A549 (cell line): ENCODE data around the gene ZNF578. TPM values are rescaled to one million over a fixed set of nuclear protein-coding genes. Genes with fewer than 3 reads are reported as not detected.
"Not testable (repeated sequence)": the region's sequence is repeated elsewhere in the genome, so short reads cannot be mapped to it uniquely, and the experiment has no call there.

Experiments used
- ATAC-seq, 2 experiments: fragments of 200-7000 bp in 1 of 2; fragments of >200 bp in 1 of 2; cut with Nextera tagmentation in 1 of 2; cut with Tn5 transposase in 1 of 2; 3 replicates each; pipeline versions ENCODE4 v1.8.0 to v1.9.1; 2018 to 2020; ENCODE audit warnings: mild to moderate bottlenecking in 1 of 2, moderate library complexity in 1 of 2
- CTCF ChIA-PET: fragments of 300-600 bp; sonication (Branson Sonifier 250); formaldehyde crosslinking; extraction: SDS; loops from one replicate; lab custom pipeline; 2021; ENCODE audit warnings: antibody characterized with exemption, inconsistent platforms; lab: Yijun Ruan, JAX
- POLR2A ChIA-PET: fragments of 350-600 bp; formaldehyde crosslinking; extraction: SDS; loops from one replicate; lab custom pipeline; 2021; ENCODE audit warnings: antibody characterized with exemption, inconsistent platforms; lab: Yijun Ruan, JAX
- DNase-seq, 2 experiments: peaks; one replicate each; pipeline versions ENCODE4 v3.0.0 to v3.0.0-alpha.2; 2011 to 2016; ENCODE audit warnings: low read depth in 1 of 2, low spot score in 1 of 2
- FAIRE-seq: peaks from 2 replicates; lab custom pipeline; 2011; peaks lifted over from hg19 to GRCh38; lab: Jason Lieb, UNC
- H3K27ac ChIP-seq, 2 experiments: fragments of >200 bp; sonication (Bioruptor Twin); formaldehyde crosslinking; 3 replicates each; pipeline ENCODE4 v1.5.1; 2016 to 2017
- H3K4me1 ChIP-seq: fragments of >200 bp; sonication (Bioruptor Twin); formaldehyde crosslinking; 3 replicates; pipeline ENCODE4 v1.6.1; 2016
- H3K4me2 ChIP-seq: fragments of >200 bp; sonication (Bioruptor Twin); formaldehyde crosslinking; 3 replicates; pipeline ENCODE4 v1.6.1; 2016
- H3K4me3 ChIP-seq: fragments of >200 bp; sonication (Bioruptor Twin); formaldehyde crosslinking; 3 replicates; pipeline ENCODE4 v1.5.1; 2016
- H3K9me3 ChIP-seq: fragments of >200 bp; sonication (Bioruptor Twin); formaldehyde crosslinking; 3 replicates; pipeline ENCODE4 v1.6.1; 2016
- CBX8 ChIP-seq: fragments of 200-600 bp; sonication (generic); IDR thresholded peaks from 2 replicates; pipeline ENCODE4 v1.6.1; 2016
- CHD2 ChIP-seq: fragments of 150-350 bp; IDR thresholded peaks from 2 replicates; pipeline ENCODE4 v1.6.1; 2014; ENCODE audit warnings: low read length; ENCODE audit not compliant: partially characterized antibody
- CHD4 ChIP-seq: fragments of 200-600 bp; sonication (generic); IDR thresholded peaks from 2 replicates; pipeline ENCODE4 v1.6.1; 2016; ENCODE audit warnings: antibody characterized with exemption, mild to moderate bottlenecking, borderline replicate concordance
- EHF ChIP-seq: fragments of 250-450 bp; sonication (Bioruptor Pico); IDR thresholded peaks from 2 replicates; pipeline ENCODE4 v1.5.0; 2020; ENCODE audit warnings: mild to moderate bottlenecking
- ESRRA ChIP-seq: fragments of 150-350 bp; IDR thresholded peaks from 2 replicates; pipeline ENCODE4 v1.6.1; 2014; ENCODE audit warnings: mild to moderate bottlenecking, low read length, borderline replicate concordance
- FOXS1 ChIP-seq: fragments of 250-450 bp; sonication (Bioruptor Pico); IDR thresholded peaks from 2 replicates; pipeline ENCODE4 v1.5.0; 2020; ENCODE audit warnings: mild to moderate bottlenecking, moderate library complexity
- KDM1A ChIP-seq: fragments of 200-600 bp; sonication (generic); IDR thresholded peaks from 2 replicates; pipeline ENCODE4 v1.6.1; 2016; ENCODE audit warnings: low read depth, mild to moderate bottlenecking
- NPAS2 ChIP-seq: fragments of 250-450 bp; sonication (Bioruptor Pico); IDR thresholded peaks from 2 replicates; pipeline ENCODE4 v1.8.0; 2022; ENCODE audit warnings: mild to moderate bottlenecking, moderate library complexity, borderline replicate concordance
- RARB ChIP-seq: fragments of 250-450 bp; sonication (Bioruptor Pico); IDR thresholded peaks from 2 replicates; pipeline ENCODE4 v1.8.0; 2021; ENCODE audit warnings: mild to moderate bottlenecking, moderate library complexity
- RFX5 ChIP-seq: fragments of 450-650 bp; IDR thresholded peaks from 2 replicates; pipeline ENCODE4 v1.7.1; 2014; ENCODE audit warnings: antibody characterized with exemption, mild to moderate bottlenecking, moderate library complexity
- SREBF2 ChIP-seq: fragments of 450-650 bp; IDR thresholded peaks from 2 replicates; pipeline ENCODE4 v1.6.1; 2014; ENCODE audit warnings: mild to moderate bottlenecking, moderate library complexity
- ZNF302 ChIP-seq: fragments of 250-450 bp; sonication (Bioruptor Pico); IDR thresholded peaks from 2 replicates; pipeline ENCODE4 v1.9.0; 2021; ENCODE audit warnings: inconsistent platforms, mild to moderate bottlenecking, moderate library complexity
- WGBS: methylation state at CpG from one replicate; pipeline ENCODE4 v1.1.6; 2017; ENCODE audit errors: missing lambda C conversion rate; 5-methylcytosine and 5-hydroxymethylcytosine counted together
- polyA plus RNA-seq, 4 experiments: library from polyadenylated mRNA; depleted of rRNA in 3 of 4; stranded (reverse); fragments of >200 nt; fragmentation: RNase III in 1 of 4; extraction: RNeasy Plus Mini Kit Qiagen cat#74134 plus additional on column Dnase treatment in 1 of 4; gene quantifications; 2 replicates in 3 of 4; 3 replicates in 1 of 4; pipeline ENCODE4 v1.2.3, GENCODE V29; 2011 to 2017
- TF ChIP-seq, protein P1 (sequence below): fragments of 450-650 bp; IDR thresholded peaks from 2 replicates; pipeline ENCODE4 v1.6.1; 2014; ENCODE audit warnings: antibody characterized with exemption
- TF ChIP-seq, protein P2 (sequence below): fragments of >200 bp; sonication (Bioruptor Twin); formaldehyde crosslinking; IDR thresholded peaks from 3 replicates; pipeline ENCODE4 v1.6.1; 2016

Gene ZNF578
- polyA plus RNA-seq, 2 of the 4 experiments (the other 2 are of a cell fraction) = not detected

DNA sequence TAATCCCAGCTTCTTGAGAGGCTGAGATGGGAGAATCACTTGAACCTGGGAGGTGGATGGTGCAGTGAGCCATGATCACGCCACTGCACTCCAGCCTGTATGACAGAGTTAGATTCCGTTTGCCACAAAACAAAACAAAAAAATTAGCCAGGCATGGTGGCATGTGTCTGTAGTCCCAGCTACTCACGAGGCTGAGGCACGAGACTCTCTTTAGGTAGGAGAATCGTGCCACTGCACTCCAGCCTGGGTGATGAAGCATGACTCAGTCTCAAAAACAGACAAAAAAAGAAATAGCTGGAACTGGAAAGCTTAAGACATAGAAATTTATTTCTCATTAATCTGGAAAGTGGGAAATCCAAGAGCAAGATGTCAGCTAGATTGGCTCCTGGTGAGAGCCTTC is 53.9 kb downstream of the ZNF578 start:
- POLR2A ChIA-PET = no interaction called here
- DNase-seq = no peak
- FAIRE-seq = no peak

DNA sequence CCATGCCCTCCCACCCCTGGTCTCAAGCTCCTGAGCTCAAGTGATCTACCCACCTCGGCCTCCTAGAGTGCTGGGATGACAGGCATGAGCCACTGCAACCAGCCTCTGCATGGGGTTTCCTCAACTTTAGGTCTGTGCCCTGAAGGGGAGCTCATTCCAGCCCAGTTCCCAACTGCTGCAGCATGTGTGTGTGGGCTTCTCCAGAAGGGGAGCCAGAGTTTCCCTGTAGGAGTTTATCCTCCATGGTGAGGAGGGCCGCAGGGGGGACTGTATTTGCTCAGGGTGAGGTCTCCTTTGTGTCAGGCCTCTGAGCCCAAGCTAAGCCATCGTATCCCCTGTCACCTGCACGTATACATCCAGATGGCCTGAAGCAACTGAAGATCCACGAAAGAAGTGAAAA is 62.8 kb downstream of the ZNF578 start:
- POLR2A ChIA-PET = no interaction called here
- H3K4me3 ChIP-seq = no peak overlapping the region

More for the DNA sequence above, 53.9 kb downstream of the ZNF578 start:
- no peak for ATAC-seq
- H3K9me3 ChIP-seq = peaks cover 61% of the 10 kb centered on the region
- H3K27ac ChIP-seq = no peak overlapping the region
- H3K4me2 ChIP-seq = no peak overlapping the region
- H3K4me3 ChIP-seq = no peak overlapping the region
- WGBS = under 1% methylated on average over 5 of the region's 5 CpGs
- TF ChIP-seq CHD2 = no peak
- TF ChIP-seq CBX8 = no peak
- H3K4me1 ChIP-seq = no peaks in the 10 kb centered on the region
- CTCF ChIA-PET = interaction anchor here (0.6 kb wide), 1 partner anchor 665 kb away, joined by 5 read pairs; no protein-coding TSS in a partner anchor

DNA sequence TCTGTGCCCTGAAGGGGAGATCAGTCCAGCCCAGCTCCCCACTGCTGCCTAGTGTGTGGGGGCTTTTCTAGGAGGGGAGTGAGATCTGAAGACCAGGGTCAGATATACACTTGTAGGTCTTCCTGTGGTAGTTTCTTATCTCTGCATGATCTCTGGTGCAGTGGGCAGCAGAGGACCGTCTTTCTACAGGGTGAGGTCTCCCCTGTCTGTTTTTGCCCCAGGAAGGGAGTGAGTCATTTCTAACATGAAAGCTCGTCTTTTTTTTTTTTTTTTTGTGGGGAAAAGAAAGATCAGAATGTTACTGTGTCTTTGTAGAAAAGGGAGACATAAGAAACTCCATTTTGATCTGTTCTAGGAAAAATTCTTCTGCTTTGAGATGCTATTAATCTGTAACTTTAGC is 65.3 kb downstream of the ZNF578 start:
- Histone ChIP-seq H3K4me2 (no peak overlapping the region), H3K27ac (no peak overlapping the region), H3K4me3 (no peak overlapping the region), H3K4me1 (no peaks in the 10 kb centered on the region), H3K9me3 (peaks cover 64% of the 10 kb centered on the region)
- ATAC-seq = no peak
- no peak for FAIRE-seq
- ChIA-PET CTCF (interaction anchor here (0.6 kb wide), 1 partner anchor 36 kb away, joined by 3 read pairs; no protein-coding TSS in a partner anchor), POLR2A (no interaction called here)
- TF ChIP-seq, protein P1, sequence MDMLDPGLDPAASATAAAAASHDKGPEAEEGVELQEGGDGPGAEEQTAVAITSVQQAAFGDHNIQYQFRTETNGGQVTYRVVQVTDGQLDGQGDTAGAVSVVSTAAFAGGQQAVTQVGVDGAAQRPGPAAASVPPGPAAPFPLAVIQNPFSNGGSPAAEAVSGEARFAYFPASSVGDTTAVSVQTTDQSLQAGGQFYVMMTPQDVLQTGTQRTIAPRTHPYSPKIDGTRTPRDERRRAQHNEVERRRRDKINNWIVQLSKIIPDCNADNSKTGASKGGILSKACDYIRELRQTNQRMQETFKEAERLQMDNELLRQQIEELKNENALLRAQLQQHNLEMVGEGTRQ = no peak
- no peak for TF ChIP-seq NPAS2 (CRISPR knock-in tag)
- no peak for TF ChIP-seq KDM1A
- 0% methylated on average over 2 of the region's 2 CpGs for WGBS
- no peak for DNase-seq

More for the DNA sequence above, 62.8 kb downstream of the ZNF578 start:
- peaks cover 57% of the 10 kb centered on the region for H3K9me3 ChIP-seq
- no peak for DNase-seq
- no peak for ATAC-seq
- CTCF ChIA-PET = no interaction called here
- no peaks in the 10 kb centered on the region for H3K4me1 ChIP-seq
- 3% methylated on average over 4 of the region's 5 CpGs for WGBS
- no peak overlapping the region for H3K27ac ChIP-seq
- FAIRE-seq = no peak
- no peak overlapping the region for H3K4me2 ChIP-seq
- TF ChIP-seq, protein P2, sequence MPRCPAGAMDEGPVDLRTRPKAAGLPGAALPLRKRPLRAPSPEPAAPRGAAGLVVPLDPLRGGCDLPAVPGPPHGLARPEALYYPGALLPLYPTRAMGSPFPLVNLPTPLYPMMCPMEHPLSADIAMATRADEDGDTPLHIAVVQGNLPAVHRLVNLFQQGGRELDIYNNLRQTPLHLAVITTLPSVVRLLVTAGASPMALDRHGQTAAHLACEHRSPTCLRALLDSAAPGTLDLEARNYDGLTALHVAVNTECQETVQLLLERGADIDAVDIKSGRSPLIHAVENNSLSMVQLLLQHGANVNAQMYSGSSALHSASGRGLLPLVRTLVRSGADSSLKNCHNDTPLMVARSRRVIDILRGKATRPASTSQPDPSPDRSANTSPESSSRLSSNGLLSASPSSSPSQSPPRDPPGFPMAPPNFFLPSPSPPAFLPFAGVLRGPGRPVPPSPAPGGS = no peak
- TF ChIP-seq CHD4 = no peak
- TF ChIP-seq FOXS1 (CRISPR knock-in tag) = no peak
- no peak for TF ChIP-seq ESRRA
- TF ChIP-seq, all 56 proteins: peak for 0

DNA sequence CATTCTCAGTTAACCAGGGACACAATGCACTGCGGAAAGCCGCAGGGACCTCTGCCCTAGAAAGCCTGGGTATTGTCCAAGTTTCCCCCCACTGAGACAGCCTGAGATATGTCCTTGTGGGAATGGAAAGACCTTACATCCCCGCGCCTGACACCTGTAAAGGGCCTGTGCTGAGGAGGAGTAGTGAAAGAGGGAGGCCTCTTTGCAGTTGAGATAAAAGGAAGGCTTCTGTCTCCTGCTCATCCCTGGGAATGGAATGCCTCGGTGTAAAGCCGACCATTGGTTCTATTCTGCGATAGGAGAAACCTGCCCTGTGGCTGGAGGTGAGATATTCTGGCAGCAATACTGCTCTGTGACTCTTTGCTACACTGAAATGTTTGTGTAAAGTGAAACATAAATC is 65.8 kb downstream of the ZNF578 start:
- 46% methylated on average over 7 of the region's 7 CpGs for WGBS
- ATAC-seq, CTCF ChIA-PET, POLR2A ChIA-PET, H3K4me2 ChIP-seq, H3K4me3 ChIP-seq, DNase-seq, H3K27ac ChIP-seq, H3K4me1 ChIP-seq, FAIRE-seq: not testable (repeated sequence)
- peaks cover 65% of the 10 kb centered on the region for H3K9me3 ChIP-seq

DNA sequence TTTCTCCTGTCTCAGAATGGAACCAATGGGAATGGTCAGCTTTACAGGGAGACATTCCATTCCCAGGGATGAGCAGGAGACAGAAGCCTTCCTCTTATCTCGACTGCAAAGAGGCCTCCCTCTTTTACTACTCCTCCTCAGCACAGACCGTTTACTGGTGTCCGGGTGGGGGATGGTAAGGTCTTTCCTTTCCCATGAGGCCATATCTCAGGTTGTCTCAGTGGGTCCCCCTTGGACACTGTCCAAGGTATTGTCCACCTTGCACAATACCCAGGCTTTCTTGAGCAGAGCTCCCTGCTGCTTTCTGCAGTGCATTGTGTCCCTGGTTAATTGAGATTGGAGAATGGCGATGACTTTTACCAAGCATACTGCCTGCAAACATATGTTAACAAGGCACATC is 66.7 kb downstream of the ZNF578 start:
- no peak overlapping the region for H3K4me3 ChIP-seq
- no peak for ATAC-seq
- H3K27ac ChIP-seq = no peak overlapping the region
- POLR2A ChIA-PET = no interaction called here
- WGBS = 10% methylated on average over 4 of the region's 4 CpGs
- no peak for FAIRE-seq
- CTCF ChIA-PET = interaction anchor here (0.6 kb wide), 1 partner anchor 10 kb away, joined by 3 read pairs; no protein-coding TSS in a partner anchor
- TF ChIP-seq ESRRA (no peak), EHF (CRISPR knock-in tag) (no peak), SREBF2 (no peak), RARB (CRISPR knock-in tag) (no peak), RFX5 (no peak), ZNF302 (CRISPR knock-in tag) (no peak)
- H3K9me3 ChIP-seq = peaks cover 63% of the 10 kb centered on the region
- no peak overlapping the region for H3K4me2 ChIP-seq
- H3K4me1 ChIP-seq = no peaks in the 10 kb centered on the region
- DNase-seq = no peak
